SK-N-SH (cell line): Measurements from ENCODE around the gene SEC23A.
"Not testable (repeated sequence)": the region's sequence is repeated elsewhere in the genome, so short reads cannot be mapped to it uniquely, and the experiment has no call there.

Experiments
- CTCF ChIP-seq: fragments of 200-600 bp; sonication (generic); IDR thresholded peaks from 2 replicates; pipeline ENCODE4 v1.6.1; 2017; ENCODE audit warnings: antibody characterized with exemption, mild to moderate bottlenecking, moderate library complexity
- JUND ChIP-seq: IDR thresholded peaks from 2 replicates; pipeline ENCODE4 v1.4.0; 2012
- MAX ChIP-seq: IDR thresholded peaks from 2 replicates; pipeline ENCODE4 v1.4.0; 2012; ENCODE audit warnings: low read depth
- RAD21 ChIP-seq: IDR thresholded peaks from 2 replicates; pipeline ENCODE4 v1.6.1; 2012; ENCODE audit warnings: mild to moderate bottlenecking, low read length
- TAF1 ChIP-seq: IDR thresholded peaks from 2 replicates; pipeline ENCODE4 v1.6.1; 2012; ENCODE audit warnings: low read depth, mild to moderate bottlenecking, low read length, moderate library complexity, borderline replicate concordance
- USF2 ChIP-seq: fragments of 150-350 bp; IDR thresholded peaks from 2 replicates; pipeline ENCODE4 v1.6.1; 2017; ENCODE audit warnings: antibody characterized with exemption, low read length, low read depth, borderline replicate concordance

- not testable (repeated sequence) for TF ChIP-seq CTCF, USF2, MAX, JUND, TAF1, RAD21
These were observed 1.2 kb upstream of the SEC23A start for GRCh38 chr14:39104078-39104801.
